22Rv1 (cell line): ENCODE measurements around the gene KIZ.

Experiments
- H3K27ac ChIP-seq: fragments of 450-650 bp; 2 replicates; pipeline ENCODE4 v1.5.1; 2017
- CTCF ChIP-seq: fragments of 450-650 bp; IDR thresholded peaks from 2 replicates; pipeline ENCODE4 v1.5.1; 2017; ENCODE audit warnings: mild to moderate bottlenecking
- ZFX ChIP-seq: fragments of 450-650 bp; IDR thresholded peaks from 2 replicates; pipeline ENCODE4 v1.6.1; 2017; ENCODE audit warnings: antibody characterized with exemption, borderline replicate concordance

The KIZ gene

GRCh38 chr20:21257192-21257591 is 131.3 kb downstream of the KIZ start:
- no peak for TF ChIP-seq CTCF
- no peak for TF ChIP-seq ZFX
- no peak overlapping the region for H3K27ac ChIP-seq

GRCh38 chr20:21258411-21258810 is 132.5 kb downstream of the KIZ start:
- TF ChIP-seq CTCF (no peak), ZFX (no peak)
- H3K27ac ChIP-seq, result no peak overlapping the region

GRCh38 chr20:21259346-21259745 is 133.5 kb downstream of the KIZ start:
- no peak for TF ChIP-seq CTCF
- no peak for TF ChIP-seq ZFX

GRCh38 chr20:21262812-21263211 is 136.9 kb downstream of the KIZ start:
- no peak overlapping the region for H3K27ac ChIP-seq
- TF ChIP-seq ZFX, result no peak
- no peak for TF ChIP-seq CTCF

More at GRCh38 chr20:21259346-21259745, 133.5 kb downstream of the KIZ start:
- no peak overlapping the region for H3K27ac ChIP-seq

GRCh38 chr20:21265261-21266190 is 139.6 kb downstream of the KIZ start:
- no peak for TF ChIP-seq ZFX
- TF ChIP-seq CTCF, result no peak
- H3K27ac ChIP-seq, result no peak overlapping the region

- TF ChIP-seq ZFX (no peak), CTCF (no peak)
- no peak overlapping the region for H3K27ac ChIP-seq
Observed at GRCh38 chr20:21266191-21266536, 140.3 kb downstream of the KIZ start.

- TF ChIP-seq ZFX (no peak), CTCF (no peak)
- H3K27ac ChIP-seq, result no peak overlapping the region
Observed at GRCh38 chr20:21269772-21270171, 143.9 kb downstream of the KIZ start.
